ENCODE measurements around the gene SSPN. TPM values are rescaled to one million over a fixed set of nuclear protein-coding genes. Genes with fewer than 3 reads are reported as not detected.

The SSPN gene
- total RNA-seq, 1 experiment from 2014 or later, result 0.17 TPM

DNA sequence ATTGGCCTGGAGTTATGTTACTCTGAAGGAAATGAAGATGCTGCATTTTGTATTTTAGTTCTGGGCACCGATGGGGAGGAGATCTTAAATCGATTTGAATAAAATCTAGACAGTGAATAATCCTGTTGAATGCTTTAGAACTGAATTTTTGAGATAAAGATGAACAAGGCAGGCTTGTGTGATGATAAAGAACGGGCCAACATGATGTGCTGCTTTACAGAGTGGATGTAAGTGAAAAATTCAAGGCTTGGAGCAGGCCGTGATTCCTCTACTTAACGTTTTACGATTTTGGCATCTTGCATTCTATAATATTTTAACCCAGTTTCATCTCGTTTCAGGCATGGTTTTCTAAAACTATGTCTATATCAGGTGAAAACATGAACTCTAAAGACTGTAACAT, 47.1 kb upstream of the SSPN start:
- no peaks in the 10 kb centered on the region for H3K9me3 ChIP-seq (ENCODE audit: control insufficient read depth in 1 of 2, insufficient read depth in 1 of 2, low read depth in 1 of 2, low read length in 2 of 2)
- ChIA-PET CTCF (no interaction called here), POLR2A (no interaction called here), RAD21 (ENCODE audit: low non-redundant PET in 1 of 2, low total read pairs in 2 of 2, uncharacterized antibody in 2 of 2, unreplicated experiment in 2 of 2) (no interaction called here)
- no peak overlapping the region for H2AFZ ChIP-seq (ENCODE audit: low read depth, low read length, poor library complexity, severe bottlenecking)
- H3K9ac ChIP-seq (ENCODE audit: low read length), result no peak overlapping the region
- no peaks in the 10 kb centered on the region for H3K79me2 ChIP-seq (ENCODE audit: insufficient read depth, low read length)
- ATAC-seq, result no peak
- no peak overlapping the region for H3K27ac ChIP-seq (ENCODE audit: low read depth, low read length)
- intact Hi-C loops (cut with micrococcal nuclease), result no loop called here
- H3K4me2 ChIP-seq (ENCODE audit: low read length), result no peak overlapping the region
- no peaks in the 10 kb centered on the region for H3K9me2 ChIP-seq (ENCODE audit: insufficient read depth)
- DNase-seq (ENCODE audit: low read depth, low spot score), result no peak
- no peak for TF ChIP-seq FOSL1 (IDR thresholded peaks at IDR 0.05; ENCODE audit: low read depth)
- TF ChIP-seq ZFX (IDR thresholded peaks at IDR 0.05), result no peak
- TF ChIP-seq SRF (IDR thresholded peaks at IDR 0.05; ENCODE audit: low read depth), result no peak
- no peak for TF ChIP-seq CBX3 (IDR thresholded peaks at IDR 0.05; ENCODE audit: low read depth)
- TF ChIP-seq RAD21 (IDR thresholded peaks at IDR 0.05; ENCODE audit: low read depth), result no peak
- no peak for TF ChIP-seq YY1 (IDR thresholded peaks at IDR 0.05; ENCODE audit: extremely low read depth, insufficient replicate concordance, low read depth, low read length)
- TF ChIP-seq POLR2AphosphoS5 (IDR thresholded peaks at IDR 0.05; ENCODE audit: low read depth, low read length), result no peak
- TF ChIP-seq, protein P1, sequence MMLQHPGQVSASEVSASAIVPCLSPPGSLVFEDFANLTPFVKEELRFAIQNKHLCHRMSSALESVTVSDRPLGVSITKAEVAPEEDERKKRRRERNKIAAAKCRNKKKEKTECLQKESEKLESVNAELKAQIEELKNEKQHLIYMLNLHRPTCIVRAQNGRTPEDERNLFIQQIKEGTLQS (IDR thresholded peaks at IDR 0.05), result no peak
- TF ChIP-seq EZH2 (IDR thresholded peaks at IDR 0.05), result no peak
- no peak for TF ChIP-seq EZH2phosphoT487 (IDR thresholded peaks at IDR 0.05; ENCODE audit: borderline replicate concordance)
- TF ChIP-seq EGR1 (IDR thresholded peaks at IDR 0.05; ENCODE audit: low read depth), result no peak
- TF ChIP-seq, protein P2, sequence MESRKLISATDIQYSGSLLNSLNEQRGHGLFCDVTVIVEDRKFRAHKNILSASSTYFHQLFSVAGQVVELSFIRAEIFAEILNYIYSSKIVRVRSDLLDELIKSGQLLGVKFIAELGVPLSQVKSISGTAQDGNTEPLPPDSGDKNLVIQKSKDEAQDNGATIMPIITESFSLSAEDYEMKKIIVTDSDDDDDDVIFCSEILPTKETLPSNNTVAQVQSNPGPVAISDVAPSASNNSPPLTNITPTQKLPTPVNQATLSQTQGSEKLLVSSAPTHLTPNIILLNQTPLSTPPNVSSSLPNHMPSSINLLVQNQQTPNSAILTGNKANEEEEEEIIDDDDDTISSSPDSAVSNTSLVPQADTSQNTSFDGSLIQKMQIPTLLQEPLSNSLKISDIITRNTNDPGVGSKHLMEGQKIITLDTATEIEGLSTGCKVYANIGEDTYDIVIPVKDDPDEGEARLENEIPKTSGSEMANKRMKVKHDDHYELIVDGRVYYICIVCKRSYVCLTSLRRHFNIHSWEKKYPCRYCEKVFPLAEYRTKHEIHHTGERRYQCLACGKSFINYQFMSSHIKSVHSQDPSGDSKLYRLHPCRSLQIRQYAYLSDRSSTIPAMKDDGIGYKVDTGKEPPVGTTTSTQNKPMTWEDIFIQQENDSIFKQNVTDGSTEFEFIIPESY (IDR thresholded peaks at IDR 0.05; ENCODE audit: extremely low read depth, insufficient replicate concordance, low read length), result no peak
- H3K4me1 ChIP-seq (ENCODE audit: control insufficient read depth in 1 of 2, insufficient read depth in 2 of 2, low read length in 2 of 2), result peaks cover 6 to 10% of the 10 kb centered on the region in 2 experiments
- BruUV-seq (replicated peaks), result no TSS peak
- H3K36me3 ChIP-seq (ENCODE audit: control insufficient read depth in 1 of 2, insufficient read depth in 2 of 2, low read length in 2 of 2), result no peaks in the 10 kb centered on the region
- no peaks in the 10 kb centered on the region for H4K20me1 ChIP-seq (ENCODE audit: insufficient read depth)
- no peaks in the 10 kb centered on the region for H3K27me3 ChIP-seq (ENCODE audit: insufficient read depth, low read length)
- H3K4me3 ChIP-seq (replicated peaks in 1 of 2; ENCODE audit: low read depth in 1 of 2, low read length in 2 of 2), result no peak overlapping the region

Measured in HCT116 (cell line).